Vagina (tissue), 2 donors: ENCODE data around the gene CFAP97. TPM values are rescaled to one million over a fixed set of nuclear protein-coding genes. Genes with fewer than 3 reads are reported as not detected.
A peak's percentile ranks its signal among the peaks of the same experiment; 100 is the strongest.

Source experiments
- DNase-seq, 2 donors: peaks; one replicate each; pipeline ENCODE4 v3.0.0-alpha.2; 2017; ENCODE audit errors: extremely low spot score in 2 of 2
- H3K27ac ChIP-seq: fragments of 200-600 bp; sonication (generic); one replicate; pipeline ENCODE4 v1.5.1; 2019
- H3K27me3 ChIP-seq: fragments of 200-600 bp; sonication (generic); one replicate; pipeline ENCODE4 v1.5.1; 2019
- H3K36me3 ChIP-seq, 2 donors: fragments of 200-600 bp; sonication (generic); one replicate each; pipeline ENCODE4 v1.5.1; 2017 to 2019
- H3K4me1 ChIP-seq: fragments of 200-600 bp; sonication (generic); one replicate; pipeline ENCODE4 v1.5.1; 2019
- H3K4me3 ChIP-seq, 2 donors: fragments of 200-600 bp; sonication (generic); 1 replicate in 1 of 2; 2 replicates in 1 of 2; pipeline ENCODE4 v1.5.1; 2016 to 2019
- H3K9me3 ChIP-seq: fragments of 200-600 bp; sonication (generic); one replicate; pipeline ENCODE4 v1.5.1; 2019
- POLR2A ChIP-seq, 2 donors: fragments of 450-650 bp; IDR thresholded peaks; one replicate each; pipeline ENCODE4 v1.6.1; 2017; ENCODE audit warnings: antibody characterized with exemption in 2 of 2, mild to moderate bottlenecking in 2 of 2, moderate library complexity in 2 of 2
- POLR2AphosphoS5 ChIP-seq, 2 donors: sonication (generic); formaldehyde crosslinking; IDR thresholded peaks; one replicate each; pipeline ENCODE4 v1.9.0; 2017; ENCODE audit warnings: antibody characterized with exemption in 2 of 2, mild to moderate bottlenecking in 2 of 2, low read depth in 1 of 2; ENCODE audit not compliant: insufficient read depth in 1 of 2
- intact Hi-C: fragments of 100-400 bp; cut with DNase I; formaldehyde crosslinking; loops from one replicate; pipeline ENCODE4 v1.15.1; 2023
- total RNA-seq: library from RNA; depleted of rRNA; stranded (reverse); fragments of >200 nt; gene quantifications from one replicate; pipeline ENCODE4 v1.2.3, GENCODE V29; 2016
- TF ChIP-seq, protein P1 (sequence below), 3 experiments: fragments of 450-650 bp in 2 of 3; fragments of 200-600 bp in 1 of 3; sonication (generic) in 1 of 3; IDR thresholded peaks; one replicate each; pipeline ENCODE4 v1.5.1; 2017 to 2019; ENCODE audit warnings: antibody characterized with exemption in 3 of 3, mild to moderate bottlenecking in 2 of 3, moderate library complexity in 2 of 3

The CFAP97 gene
- total RNA-seq, 1 donor from 2014 or later: 28.5 TPM

DNA sequence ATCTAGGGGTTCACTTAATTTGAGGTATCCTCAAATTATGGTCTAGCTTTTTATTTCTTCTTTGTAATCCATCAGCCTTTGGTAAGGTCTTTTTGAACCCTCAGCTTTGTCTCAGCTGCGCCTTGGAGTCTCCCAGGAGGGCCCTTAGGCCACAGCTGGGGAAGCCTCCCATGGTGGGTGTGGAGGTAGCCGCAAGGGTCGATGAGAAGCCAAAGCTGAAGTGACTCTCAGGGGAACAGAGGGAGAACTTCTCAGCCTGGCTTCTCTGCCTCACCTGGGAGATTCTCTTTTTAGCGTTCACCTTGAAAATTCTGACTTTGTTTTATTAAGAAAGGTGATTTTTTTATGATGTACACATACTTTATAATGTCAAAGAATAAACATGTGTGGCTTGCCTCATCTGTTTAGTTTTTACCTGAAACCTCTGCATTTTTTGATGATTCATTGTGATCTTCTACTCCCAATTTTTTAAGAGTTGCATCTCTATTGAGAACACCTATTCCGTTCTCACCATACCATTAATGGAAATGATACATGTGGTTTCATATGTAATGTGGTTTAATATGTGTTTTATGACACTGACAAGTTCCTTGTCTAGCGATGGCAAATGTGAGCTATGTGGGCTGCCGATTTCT lies 86.4 kb downstream of the CFAP97 start:
- DNase-seq: no peak
- no peak overlapping the region for H3K4me3 ChIP-seq
- no peaks in the 10 kb centered on the region for H3K27me3 ChIP-seq
- H3K27ac ChIP-seq: no peak overlapping the region
- no peaks in the 10 kb centered on the region for H3K9me3 ChIP-seq
- intact Hi-C loops: no loop called here
- TF ChIP-seq, protein P1, sequence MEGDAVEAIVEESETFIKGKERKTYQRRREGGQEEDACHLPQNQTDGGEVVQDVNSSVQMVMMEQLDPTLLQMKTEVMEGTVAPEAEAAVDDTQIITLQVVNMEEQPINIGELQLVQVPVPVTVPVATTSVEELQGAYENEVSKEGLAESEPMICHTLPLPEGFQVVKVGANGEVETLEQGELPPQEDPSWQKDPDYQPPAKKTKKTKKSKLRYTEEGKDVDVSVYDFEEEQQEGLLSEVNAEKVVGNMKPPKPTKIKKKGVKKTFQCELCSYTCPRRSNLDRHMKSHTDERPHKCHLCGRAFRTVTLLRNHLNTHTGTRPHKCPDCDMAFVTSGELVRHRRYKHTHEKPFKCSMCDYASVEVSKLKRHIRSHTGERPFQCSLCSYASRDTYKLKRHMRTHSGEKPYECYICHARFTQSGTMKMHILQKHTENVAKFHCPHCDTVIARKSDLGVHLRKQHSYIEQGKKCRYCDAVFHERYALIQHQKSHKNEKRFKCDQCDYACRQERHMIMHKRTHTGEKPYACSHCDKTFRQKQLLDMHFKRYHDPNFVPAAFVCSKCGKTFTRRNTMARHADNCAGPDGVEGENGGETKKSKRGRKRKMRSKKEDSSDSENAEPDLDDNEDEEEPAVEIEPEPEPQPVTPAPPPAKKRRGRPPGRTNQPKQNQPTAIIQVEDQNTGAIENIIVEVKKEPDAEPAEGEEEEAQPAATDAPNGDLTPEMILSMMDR (IDR thresholded peaks at IDR 0.05): no peak
- TF ChIP-seq POLR2AphosphoS5 (IDR thresholded peaks at IDR 0.05; ENCODE audit: insufficient read depth in 1 of 2, low read depth in 1 of 2) (no peak), POLR2A (IDR thresholded peaks at IDR 0.05) (no peak)
- H3K4me1 ChIP-seq: peaks cover 7% of the 10 kb centered on the region
- no peaks in the 10 kb centered on the region for H3K36me3 ChIP-seq

DNA sequence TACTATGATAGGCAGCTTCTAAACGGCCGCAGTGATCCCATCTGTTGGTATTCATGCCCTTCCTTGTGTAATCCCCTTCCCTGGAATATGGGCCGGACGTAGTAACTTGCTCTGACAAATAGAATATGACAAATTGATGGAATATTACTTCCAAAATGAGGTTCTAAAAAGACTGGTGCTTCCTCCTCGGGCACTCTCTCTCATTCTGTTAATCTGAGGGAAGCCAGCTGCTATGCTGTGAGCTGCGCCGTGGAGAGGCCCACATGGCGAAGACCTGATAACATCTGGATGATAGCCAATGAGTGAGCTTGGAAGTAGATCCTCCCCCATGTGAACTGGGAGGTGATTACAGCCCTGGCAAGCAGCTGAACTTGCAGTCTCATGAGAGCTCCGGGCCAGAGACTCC lies 88.0 kb downstream of the CFAP97 start:
- Histone ChIP-seq H3K4me1 (peaks cover 12% of the 10 kb centered on the region), H3K27ac (no peak overlapping the region), H3K9me3 (no peaks in the 10 kb centered on the region), H3K4me3 (no peak overlapping the region), H3K36me3 (no peaks in the 10 kb centered on the region), H3K27me3 (no peaks in the 10 kb centered on the region)
- DNase-seq: no peak
- no peak for TF ChIP-seq POLR2A (IDR thresholded peaks at IDR 0.05)
- TF ChIP-seq, protein P1 (IDR thresholded peaks at IDR 0.05): no peak
- TF ChIP-seq POLR2AphosphoS5 (IDR thresholded peaks at IDR 0.05; ENCODE audit: insufficient read depth in 1 of 2, low read depth in 1 of 2): peak in 1 of 2 donors; percentile 34
- intact Hi-C loops: no loop called here

DNA sequence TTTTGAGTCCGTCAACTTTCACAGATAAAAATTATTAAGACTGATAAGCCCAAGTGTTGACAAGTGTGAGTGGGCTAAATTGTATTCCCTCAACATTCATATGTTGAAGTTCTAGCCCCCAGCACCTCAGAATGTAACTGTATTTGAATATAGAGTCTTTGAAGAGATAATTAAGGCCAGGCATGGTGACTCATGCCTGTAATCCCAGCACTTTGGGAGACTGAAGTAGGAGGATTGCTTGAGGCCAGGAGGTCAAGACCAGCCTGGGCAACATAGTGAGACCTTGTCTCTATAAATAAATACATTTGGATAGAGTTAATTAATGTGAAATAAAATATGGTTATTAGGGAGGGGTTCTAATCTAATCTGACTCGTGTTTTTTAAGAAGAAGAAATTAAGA lies 90.5 kb downstream of the CFAP97 start:
- Histone ChIP-seq H3K27me3 (no peaks in the 10 kb centered on the region), H3K36me3 (no peaks in the 10 kb centered on the region), H3K27ac (no peak overlapping the region), H3K4me3 (no peak overlapping the region), H3K9me3 (no peaks in the 10 kb centered on the region), H3K4me1 (peaks cover 12% of the 10 kb centered on the region)
- TF ChIP-seq POLR2AphosphoS5 (IDR thresholded peaks at IDR 0.05; ENCODE audit: insufficient read depth in 1 of 2, low read depth in 1 of 2) (no peak), POLR2A (IDR thresholded peaks at IDR 0.05) (no peak)
- TF ChIP-seq, protein P1 (IDR thresholded peaks at IDR 0.05): no peak
- no peak for DNase-seq
- intact Hi-C loops: no loop called here

DNA sequence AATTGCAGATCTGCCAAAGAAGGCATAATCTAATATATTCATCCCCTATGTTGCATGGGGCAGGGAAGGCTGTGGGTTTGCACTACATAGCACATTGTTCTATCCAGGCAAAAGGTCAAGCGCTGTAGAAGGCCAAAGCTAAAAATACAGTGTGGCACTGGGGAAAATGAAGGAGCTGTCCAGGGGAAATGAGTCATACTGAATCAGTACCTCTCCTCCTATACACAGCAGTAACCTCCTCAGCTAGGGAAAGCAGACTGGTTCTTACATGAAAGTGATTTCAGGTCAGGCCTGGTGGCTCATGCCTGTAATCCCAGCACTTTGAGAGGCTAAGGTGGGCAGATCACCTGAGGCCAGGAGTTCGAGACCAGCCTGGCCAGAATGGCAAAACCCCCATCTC lies 91.7 kb downstream of the CFAP97 start:
- no peak for DNase-seq
- Histone ChIP-seq H3K27ac (peak overlapping the region; percentile 50), H3K9me3 (no peaks in the 10 kb centered on the region), H3K27me3 (no peaks in the 10 kb centered on the region), H3K4me1 (peaks cover 12% of the 10 kb centered on the region), H3K36me3 (no peaks in the 10 kb centered on the region), H3K4me3 (no peak overlapping the region)
- TF ChIP-seq POLR2A (IDR thresholded peaks at IDR 0.05) (no peak), POLR2AphosphoS5 (IDR thresholded peaks at IDR 0.05; ENCODE audit: insufficient read depth in 1 of 2, low read depth in 1 of 2) (peak in 1 of 2 donors; percentile 82)
- TF ChIP-seq, protein P1 (IDR thresholded peaks at IDR 0.05): no peak
- intact Hi-C loops: no loop called here

DNA sequence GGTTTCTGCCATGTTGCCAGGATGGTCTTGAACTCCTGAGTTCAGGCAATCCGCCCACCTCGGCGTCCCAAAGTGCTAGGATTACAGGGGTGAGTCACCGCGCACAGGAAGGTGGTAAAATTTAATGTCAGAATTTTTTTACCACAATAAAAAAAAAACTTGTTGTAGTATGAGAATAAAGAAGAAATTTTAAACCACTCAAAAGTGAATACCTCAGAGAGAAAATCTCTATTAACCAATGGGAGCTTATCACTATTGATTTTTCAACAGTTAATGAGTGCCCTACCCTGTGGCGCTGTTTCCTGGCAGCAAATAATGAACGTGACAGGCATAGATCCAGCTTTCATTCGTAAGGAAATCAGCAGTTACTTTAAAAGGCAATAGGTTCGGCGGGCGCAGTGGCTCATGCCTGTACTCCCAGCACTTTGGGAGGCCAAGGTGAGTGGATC lies 93.4 kb downstream of the CFAP97 start:
- peaks cover 12% of the 10 kb centered on the region for H3K4me1 ChIP-seq
- H3K27me3 ChIP-seq: no peaks in the 10 kb centered on the region
- intact Hi-C loops: no loop called here
- TF ChIP-seq POLR2AphosphoS5 (IDR thresholded peaks at IDR 0.05; ENCODE audit: insufficient read depth in 1 of 2, low read depth in 1 of 2) (no peak), POLR2A (IDR thresholded peaks at IDR 0.05) (no peak)
- TF ChIP-seq, protein P1 (IDR thresholded peaks at IDR 0.05): no peak
- H3K36me3 ChIP-seq: no peaks in the 10 kb centered on the region
- H3K9me3 ChIP-seq: no peaks in the 10 kb centered on the region
- no peak overlapping the region for H3K4me3 ChIP-seq
- DNase-seq: no peak
- H3K27ac ChIP-seq: no peak overlapping the region
